GM12872 (cell line): ENCODE data around the gene HEPACAM.

Experiments used
- CTCF ChIP-seq: IDR thresholded peaks from 3 replicates; pipeline ENCODE4 v1.5.1; 2011; ENCODE audit warnings: low read depth, mild to moderate bottlenecking, low read length, moderate library complexity; ENCODE audit not compliant: insufficient read depth

HEPACAM gene

GRCh38 chr11:124941703-124942102 lies 5.9 kb upstream of the HEPACAM start:
- TF ChIP-seq CTCF = no peak

- no peak for TF ChIP-seq CTCF
Observed at GRCh38 chr11:124938970-124939369, 3.1 kb upstream of the HEPACAM start.

DNA sequence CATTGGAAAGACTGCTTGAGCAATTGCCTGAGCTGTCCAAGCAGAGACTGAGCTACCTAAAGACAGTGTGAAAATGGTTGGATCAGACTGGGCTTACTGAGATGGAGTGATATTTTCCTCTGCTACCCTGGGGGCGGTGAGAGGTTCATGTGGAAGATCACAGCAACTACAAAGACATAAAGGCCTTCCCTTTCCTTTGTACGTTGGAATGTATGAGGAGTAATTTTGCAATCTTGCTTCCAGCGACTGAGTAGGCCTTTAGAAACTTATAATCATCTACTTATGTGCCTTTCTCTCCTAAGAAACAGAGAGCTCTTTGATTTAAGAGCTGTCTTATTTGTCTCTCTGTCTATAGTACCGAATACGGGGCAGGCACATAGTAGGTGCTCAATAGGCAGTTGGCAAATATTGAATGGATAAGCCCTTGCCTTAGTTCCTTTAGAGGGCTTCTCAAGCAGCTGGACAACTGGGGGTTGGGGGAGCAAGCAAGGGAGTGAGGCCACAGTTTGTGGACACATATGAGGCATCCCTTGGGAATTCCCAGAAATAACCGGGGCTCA lies 2.4 kb upstream of the HEPACAM start:
- TF ChIP-seq CTCF = no peak

GRCh38 chr11:124937336-124937935 lies 1.6 kb upstream of the HEPACAM start:
- no peak for TF ChIP-seq CTCF

GRCh38 chr11:124934862-124935547 lies 842 bp downstream of the HEPACAM start:
- no peak for TF ChIP-seq CTCF

GRCh38 chr11:124930799-124931198 lies 5.0 kb downstream of the HEPACAM start:
- no peak for TF ChIP-seq CTCF

GRCh38 chr11:124928942-124929665 lies 6.7 kb downstream of the HEPACAM start:
- no peak for TF ChIP-seq CTCF
